NCI-H510A (cell line): ENCODE results near the gene NPTX1.

ENCODE experiments used
- DNase-seq: peaks from one replicate; lab custom pipeline; 2025; lab: John Stamatoyannopoulos, UW

The NPTX1 gene

GRCh38 chr17:80503031-80503430 lies 26.6 kb upstream of the NPTX1 start:
- DNase-seq: no peak

- DNase-seq: no peak
Measured at GRCh38 chr17:80502578-80502877, 26.1 kb upstream of the NPTX1 start.

GRCh38 chr17:80501741-80502577 lies 25.6 kb upstream of the NPTX1 start:
- no peak for DNase-seq

- no peak for DNase-seq
Measured at GRCh38 chr17:80499961-80500665, 23.7 kb upstream of the NPTX1 start.

- no peak for DNase-seq
Measured at GRCh38 chr17:80499560-80499959, 23.2 kb upstream of the NPTX1 start.

- DNase-seq: no peak
Measured at GRCh38 chr17:80498920-80499410, 22.6 kb upstream of the NPTX1 start.

- no peak for DNase-seq
Measured at GRCh38 chr17:80498242-80498919, 22.0 kb upstream of the NPTX1 start.

- DNase-seq: no peak
Measured at GRCh38 chr17:80497726-80498241, 21.4 kb upstream of the NPTX1 start.

GRCh38 chr17:80494547-80494946 lies 18.1 kb upstream of the NPTX1 start:
- no peak for DNase-seq

GRCh38 chr17:80492343-80493136 lies 16.1 kb upstream of the NPTX1 start:
- DNase-seq: no peak

- DNase-seq: no peak
Measured at GRCh38 chr17:80491478-80492342, 15.3 kb upstream of the NPTX1 start.

GRCh38 chr17:80487511-80487910 lies 11.1 kb upstream of the NPTX1 start:
- DNase-seq: no peak

- DNase-seq: no peak
Measured at GRCh38 chr17:80486692-80487091, 10.3 kb upstream of the NPTX1 start.

GRCh38 chr17:80485846-80486245 lies 9.4 kb upstream of the NPTX1 start:
- no peak for DNase-seq

- DNase-seq: no peak
Measured at GRCh38 chr17:80482555-80483308, 6.3 kb upstream of the NPTX1 start.

GRCh38 chr17:80482058-80482318 lies 5.6 kb upstream of the NPTX1 start:
- DNase-seq: no peak

GRCh38 chr17:80481284-80482057 lies 5.1 kb upstream of the NPTX1 start:
- no peak for DNase-seq

GRCh38 chr17:80480248-80480647 lies 3.8 kb upstream of the NPTX1 start:
- no peak for DNase-seq

- DNase-seq: no peak
Measured at GRCh38 chr17:80479246-80479566, 2.8 kb upstream of the NPTX1 start.
